Measurements from ENCODE around the gene RHOXF1.

DNA sequence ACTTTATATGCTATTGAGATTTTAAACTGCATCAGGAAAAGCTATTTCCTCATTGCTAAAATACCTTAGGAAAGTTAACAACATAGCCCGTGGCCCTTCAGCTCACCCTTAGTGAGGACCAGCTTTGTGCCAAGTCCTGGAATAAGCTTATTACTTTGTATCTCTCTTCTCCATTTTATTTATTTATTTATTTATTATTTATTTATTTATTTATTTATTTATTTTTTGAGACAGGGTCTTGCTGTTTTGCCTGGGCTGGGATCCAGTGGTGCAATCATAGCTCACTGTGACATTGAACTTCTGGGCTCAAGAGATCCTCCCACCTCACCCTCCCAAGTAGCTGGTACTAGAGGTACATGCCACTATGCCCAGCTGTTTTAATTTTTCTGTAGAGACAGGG is 6.3 kb downstream of the RHOXF1 start:
- TF ChIP-seq CTCF (IDR thresholded peaks at IDR 0.05), result no peak
- TF ChIP-seq POLR2A (IDR thresholded peaks at IDR 0.05), result no peak
